ENCODE measurements around the gene GLT8D2.

The GLT8D2 gene

GRCh38 chr12:103948746-103949406, 101.1 kb downstream of the GLT8D2 start:
- no peak for DNase-seq (ENCODE audit: low read depth)

DNA sequence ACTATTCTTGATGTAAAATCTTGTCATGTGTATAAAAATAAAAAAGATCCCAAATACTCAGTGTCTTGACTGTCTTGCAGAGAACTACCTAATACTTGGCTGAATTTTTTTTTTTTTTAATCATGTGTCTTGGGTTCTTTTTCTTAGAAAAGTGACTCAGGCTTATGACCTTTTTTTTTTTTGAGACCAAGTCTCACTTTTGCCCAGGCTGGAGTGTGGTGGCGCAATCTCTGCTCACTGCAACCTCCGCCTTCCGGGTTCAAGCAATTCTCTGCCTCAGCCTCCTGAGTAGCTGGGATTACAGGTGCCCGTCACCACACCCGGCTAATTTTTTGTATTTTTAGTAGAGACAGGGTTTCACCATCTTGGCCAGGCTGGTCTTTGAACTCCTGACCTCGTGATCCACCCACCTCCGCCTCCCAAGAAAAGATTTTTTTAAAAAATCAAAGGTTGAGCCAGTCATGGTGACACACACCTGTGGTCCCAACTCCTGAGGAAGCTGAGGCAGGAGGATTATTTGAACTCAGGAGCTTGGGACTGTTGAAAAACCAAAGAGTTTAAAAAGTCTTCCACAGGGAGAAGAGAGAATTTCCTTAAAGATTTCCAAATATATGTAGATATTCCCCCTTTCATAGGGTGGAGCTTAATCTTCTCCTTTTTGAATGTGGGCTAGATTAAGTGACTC, 102.0 kb downstream of the GLT8D2 start:
- DNase-seq (ENCODE audit: low read depth): no peak

DNA sequence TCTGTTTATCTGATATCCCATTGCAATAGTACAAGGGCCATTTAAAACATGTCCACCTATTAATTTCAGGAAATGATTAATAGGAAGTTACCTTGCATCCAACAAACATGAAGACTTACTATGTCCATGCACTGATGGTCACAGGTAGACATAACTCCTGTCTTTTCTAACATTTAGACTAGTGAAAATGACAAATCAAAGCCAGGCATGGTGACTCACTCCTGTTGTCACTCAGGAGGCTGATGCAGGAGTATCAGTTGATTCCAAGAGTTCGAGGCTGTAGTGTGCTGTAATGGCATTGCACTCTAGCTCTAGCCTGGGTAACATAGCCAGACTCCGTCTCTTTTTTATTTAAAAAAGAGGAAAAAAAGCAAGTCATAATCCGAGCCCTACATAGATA, 105.0 kb downstream of the GLT8D2 start:
- DNase-seq (ENCODE audit: low read depth): no peak

Measured in HS-27A (cell line).